Measurements from ENCODE around the gene ZNRD2.

Gene ZNRD2

GRCh38 chr11:65538232-65538914, 31.9 kb upstream of the ZNRD2 start:
- no peak for DNase-seq

- no peak for DNase-seq
Measured at GRCh38 chr11:65538915-65539743, 31.1 kb upstream of the ZNRD2 start.

- DNase-seq, result no peak
Measured at GRCh38 chr11:65539744-65540289, 30.5 kb upstream of the ZNRD2 start.

- DNase-seq, result peak; percentile 96
Measured at GRCh38 chr11:65540290-65541092, 29.8 kb upstream of the ZNRD2 start.

- no peak for DNase-seq
Measured at GRCh38 chr11:65541093-65541982, 28.9 kb upstream of the ZNRD2 start.

- DNase-seq, result no peak
Measured at GRCh38 chr11:65542738-65543390, 27.4 kb upstream of the ZNRD2 start.

GRCh38 chr11:65545853-65546216, 24.4 kb upstream of the ZNRD2 start:
- DNase-seq, result no peak

GRCh38 chr11:65546217-65546958, 23.9 kb upstream of the ZNRD2 start:
- DNase-seq, result peak; percentile 99

- no peak for DNase-seq
Measured at GRCh38 chr11:65547446-65548125, 22.7 kb upstream of the ZNRD2 start.

- DNase-seq, result no peak
Measured at GRCh38 chr11:65548395-65548794, 21.9 kb upstream of the ZNRD2 start.

- no peak for DNase-seq
Measured at GRCh38 chr11:65549096-65549495, 21.2 kb upstream of the ZNRD2 start.

- DNase-seq, result peak; percentile 62 to 72
Measured at GRCh38 chr11:65551572-65552387, 18.5 kb upstream of the ZNRD2 start.

- no peak for DNase-seq
Measured at GRCh38 chr11:65552388-65552951, 17.8 kb upstream of the ZNRD2 start.

GRCh38 chr11:65553301-65554001, 16.8 kb upstream of the ZNRD2 start:
- peak; percentile 63 to 75 for DNase-seq

- no peak for DNase-seq
Measured at GRCh38 chr11:65554057-65554818, 16.0 kb upstream of the ZNRD2 start.

- DNase-seq, result no peak
Measured at GRCh38 chr11:65554842-65555430, 15.3 kb upstream of the ZNRD2 start.

GRCh38 chr11:65555693-65556231, 14.5 kb upstream of the ZNRD2 start:
- DNase-seq, result peak; percentile 43 to 59
